ENCODE results near the gene PEX13.
"Not testable (repeated sequence)": the region's sequence is repeated elsewhere in the genome, so short reads cannot be mapped to it uniquely, and the experiment has no call there.

PEX13 gene

GRCh38 chr2:61017556-61018317, at the start of gene PEX13, which contains the start of gene PUS10:
PEX13 (plus strand) TSS chr2:61017720; CDS start chr2:61017760, 40 bp downstream.
PUS10 (minus strand) TSS chr2:61018255; CDS start chr2:61011890, 6,365 bp downstream.
- DNase-seq: peak; percentile 70
- Mint-ChIP-seq H3K9me3 (peaks cover 0 to 2% of the 10 kb centered on the region in 2 donors), H3K4me1 (peaks cover 4 to 24% of the 10 kb centered on the region in 2 donors), H3K36me3 (peaks cover 14 to 20% of the 10 kb centered on the region in 2 donors), H3K27ac (peak within 1 kb of the TSS; percentile 98), H3K27me3 (no peaks in the 10 kb centered on the region), H3K4me3 (peak within 1 kb of the TSS; percentile 90 to 98)
- ATAC-seq (replicated peaks): peak; percentile 85 to 87

GRCh38 chr2:60972889-60973656, 44.4 kb upstream of the PEX13 start:
- peaks cover 14 to 36% of the 10 kb centered on the region in 2 donors for H3K4me1 Mint-ChIP-seq

GRCh38 chr2:60973705-60974104, 43.8 kb upstream of the PEX13 start:
- Mint-ChIP-seq H3K9me3 (no peaks in the 10 kb centered on the region), H3K36me3 (peaks cover 4 to 24% of the 10 kb centered on the region in 2 donors), H3K27me3 (no peaks in the 10 kb centered on the region), H3K4me3 (no peak overlapping the region), H3K27ac (peak overlapping the region; percentile 42), H3K4me1 (peaks cover 15 to 32% of the 10 kb centered on the region in 2 donors)
- DNase-seq (no peak), ATAC-seq (replicated peaks) (no peak)

More at GRCh38 chr2:60972889-60973656, 44.4 kb upstream of the PEX13 start:
- Mint-ChIP-seq H3K9me3 (no peaks in the 10 kb centered on the region), H3K27me3 (no peaks in the 10 kb centered on the region), H3K4me3 (no peak overlapping the region), H3K36me3 (peaks cover 4 to 24% of the 10 kb centered on the region in 2 donors), H3K27ac (no peak overlapping the region)
- DNase-seq (no peak), ATAC-seq (replicated peaks) (no peak)

GRCh38 chr2:60974652-60975051, 42.9 kb upstream of the PEX13 start:
- no peak overlapping the region for H3K27ac Mint-ChIP-seq
- H3K9me3 Mint-ChIP-seq: no peaks in the 10 kb centered on the region
- no peaks in the 10 kb centered on the region for H3K27me3 Mint-ChIP-seq
- H3K4me3 Mint-ChIP-seq: no peak overlapping the region
- no peak for DNase-seq
- peaks cover 21 to 35% of the 10 kb centered on the region in 2 donors for H3K4me1 Mint-ChIP-seq
- ATAC-seq (replicated peaks): no peak
- H3K36me3 Mint-ChIP-seq: peaks cover 4 to 26% of the 10 kb centered on the region in 2 donors

- no peak overlapping the region for H3K4me3 Mint-ChIP-seq
- H3K27me3 Mint-ChIP-seq: no peaks in the 10 kb centered on the region
- ATAC-seq (replicated peaks) (no peak), DNase-seq (no peak)
- H3K4me1 Mint-ChIP-seq: peaks cover 28 to 40% of the 10 kb centered on the region in 2 donors
- H3K36me3 Mint-ChIP-seq: peaks cover 4 to 26% of the 10 kb centered on the region in 2 donors
- no peaks in the 10 kb centered on the region for H3K9me3 Mint-ChIP-seq
- no peak overlapping the region for H3K27ac Mint-ChIP-seq
These were observed 41.2 kb upstream of the PEX13 start for GRCh38 chr2:60976256-60976850.

GRCh38 chr2:60976875-60977561, 40.5 kb upstream of the PEX13 start:
- DNase-seq (no peak), ATAC-seq (replicated peaks) (peak in 1 of 2 donors; percentile 20)
- H3K9me3 Mint-ChIP-seq: no peaks in the 10 kb centered on the region
- no peaks in the 10 kb centered on the region for H3K27me3 Mint-ChIP-seq
- peaks cover 4 to 26% of the 10 kb centered on the region in 2 donors for H3K36me3 Mint-ChIP-seq
- no peak overlapping the region for H3K4me3 Mint-ChIP-seq
- H3K4me1 Mint-ChIP-seq: peaks cover 28 to 40% of the 10 kb centered on the region in 2 donors
- no peak overlapping the region for H3K27ac Mint-ChIP-seq

GRCh38 chr2:60977562-60977895, 40.0 kb upstream of the PEX13 start:
- Mint-ChIP-seq H3K27me3 (no peaks in the 10 kb centered on the region), H3K27ac (no peak overlapping the region), H3K4me1 (peaks cover 26 to 40% of the 10 kb centered on the region in 2 donors), H3K9me3 (no peaks in the 10 kb centered on the region), H3K36me3 (peaks cover 4 to 25% of the 10 kb centered on the region in 2 donors), H3K4me3 (no peak overlapping the region)
- ATAC-seq (replicated peaks) (no peak), DNase-seq (no peak)

- H3K4me3 Mint-ChIP-seq: no peak overlapping the region
- peak; percentile 36 to 60 for ATAC-seq (replicated peaks)
These were observed 38.3 kb upstream of the PEX13 start for GRCh38 chr2:60979231-60979630.

GRCh38 chr2:60980071-60980815, 37.3 kb upstream of the PEX13 start:
- Mint-ChIP-seq H3K4me1 (peaks cover 24 to 42% of the 10 kb centered on the region in 2 donors), H3K36me3 (peaks cover 0 to 5% of the 10 kb centered on the region in 2 donors), H3K27me3 (no peaks in the 10 kb centered on the region), H3K9me3 (no peaks in the 10 kb centered on the region), H3K27ac (no peak overlapping the region), H3K4me3 (no peak overlapping the region)
- ATAC-seq (replicated peaks): no peak
- DNase-seq: no peak

More at GRCh38 chr2:60979231-60979630, 38.3 kb upstream of the PEX13 start:
- Mint-ChIP-seq H3K36me3 (peaks cover 1 to 14% of the 10 kb centered on the region in 2 donors), H3K27ac (peak overlapping the region; percentile 1), H3K9me3 (no peaks in the 10 kb centered on the region), H3K27me3 (no peaks in the 10 kb centered on the region), H3K4me1 (peaks cover 21 to 35% of the 10 kb centered on the region in 2 donors)
- no peak for DNase-seq

- not testable (repeated sequence) for H3K4me3 Mint-ChIP-seq; H3K36me3 Mint-ChIP-seq; ATAC-seq (replicated peaks); DNase-seq; H3K27ac Mint-ChIP-seq; H3K27me3 Mint-ChIP-seq; H3K9me3 Mint-ChIP-seq
- peaks cover 23 to 45% of the 10 kb centered on the region in 2 donors for H3K4me1 Mint-ChIP-seq
These were observed 35.5 kb upstream of the PEX13 start for GRCh38 chr2:60982066-60982465.

- peaks cover 0 to 5% of the 10 kb centered on the region in 2 donors for H3K36me3 Mint-ChIP-seq
- no peak overlapping the region for H3K27ac Mint-ChIP-seq
- H3K27me3 Mint-ChIP-seq: no peaks in the 10 kb centered on the region
- no peaks in the 10 kb centered on the region for H3K9me3 Mint-ChIP-seq
- H3K4me3 Mint-ChIP-seq: peak overlapping the region in 1 of 2 donors; percentile 36
- DNase-seq (no peak), ATAC-seq (replicated peaks) (peak; percentile 88 to 95)
- H3K4me1 Mint-ChIP-seq: peaks cover 18 to 44% of the 10 kb centered on the region in 2 donors
These were observed 32.8 kb upstream of the PEX13 start for GRCh38 chr2:60984720-60985119.

GRCh38 chr2:60987041-60987440, 30.5 kb upstream of the PEX13 start:
- peak overlapping the region; percentile 54 to 64 for H3K4me3 Mint-ChIP-seq

GRCh38 chr2:60987656-60988055, 29.9 kb upstream of the PEX13 start:
- not testable (repeated sequence) for ATAC-seq (replicated peaks); DNase-seq; H3K4me3 Mint-ChIP-seq; H3K9me3 Mint-ChIP-seq; H3K27ac Mint-ChIP-seq; H3K27me3 Mint-ChIP-seq
- peaks cover 15 to 18% of the 10 kb centered on the region in 2 donors for H3K36me3 Mint-ChIP-seq
- peaks cover 18 to 50% of the 10 kb centered on the region in 2 donors for H3K4me1 Mint-ChIP-seq

More at GRCh38 chr2:60987041-60987440, 30.5 kb upstream of the PEX13 start:
- ATAC-seq (replicated peaks) (peak; percentile 44 to 59), DNase-seq (no peak)
- peaks cover 17 to 44% of the 10 kb centered on the region in 2 donors for H3K4me1 Mint-ChIP-seq
- peaks cover 0 to 1% of the 10 kb centered on the region in 2 donors for H3K9me3 Mint-ChIP-seq
- no peak overlapping the region for H3K27ac Mint-ChIP-seq
- no peaks in the 10 kb centered on the region for H3K27me3 Mint-ChIP-seq
- H3K36me3 Mint-ChIP-seq: peaks cover 12 to 14% of the 10 kb centered on the region in 2 donors

Data from stimulated activated naive B cell treated with anti-CD40 and anti-IgM and Interleukin-4, amounts not matched to agents 10 μg/mL and 1 μg/mL and 100 μg/mL, for 72 hours (primary cell).